Liver (tissue), 9 donors: ENCODE data around the gene TLR10. TPM values are rescaled to one million over a fixed set of nuclear protein-coding genes. Genes with fewer than 3 reads are reported as not detected.
A peak's percentile ranks its signal among the peaks of the same experiment; 100 is the strongest.

Experiments
- DNase-seq: peaks from one replicate; pipeline ENCODE4 v3.0.0-alpha.2; 2017; ENCODE audit warnings: low spot score
- H3K27ac ChIP-seq, 2 donors: one replicate each; pipeline ENCODE4 v1.7.0; 2013; ENCODE audit warnings: inconsistent platforms in 2 of 2, low read length in 2 of 2, control low read depth in 1 of 2, low read depth in 1 of 2, mild to moderate bottlenecking in 1 of 2
- H3K27me3 ChIP-seq, 4 donors: one replicate each; pipeline versions ENCODE4 v1.6.1 to v1.7.0; 2013; ENCODE audit warnings: low read length in 3 of 4, inconsistent platforms in 1 of 4, mild to moderate bottlenecking in 1 of 4, moderate library complexity in 1 of 4; ENCODE audit not compliant: control insufficient read depth in 4 of 4, insufficient read depth in 4 of 4
- H3K36me3 ChIP-seq, 4 donors: one replicate each; pipeline versions ENCODE4 v1.6.1 to v1.7.0; 2013; ENCODE audit warnings: low read length in 3 of 4, mild to moderate bottlenecking in 3 of 4, low read depth in 1 of 4, moderate library complexity in 1 of 4; ENCODE audit not compliant: control insufficient read depth in 4 of 4, insufficient read depth in 3 of 4
- H3K4me1 ChIP-seq, 4 donors: one replicate each; pipeline versions ENCODE4 v1.6.1 to v1.7.0; 2013; ENCODE audit warnings: low read length in 3 of 4, mild to moderate bottlenecking in 3 of 4, moderate library complexity in 1 of 4; ENCODE audit not compliant: control insufficient read depth in 4 of 4, insufficient read depth in 4 of 4
- H3K4me3 ChIP-seq, 3 donors: one replicate each; pipeline versions ENCODE4 v1.6.1 to v1.7.0; 2013; ENCODE audit warnings: low read length in 3 of 3, control low read depth in 1 of 3, low read depth in 1 of 3, mild to moderate bottlenecking in 1 of 3
- H3K9ac ChIP-seq, 2 donors: one replicate each; pipeline ENCODE4 v1.7.0; 2013; ENCODE audit warnings: low read length in 2 of 2, mild to moderate bottlenecking in 2 of 2, moderate library complexity in 2 of 2, control low read depth in 1 of 2, low read depth in 1 of 2
- H3K9me3 ChIP-seq, 4 donors: one replicate each; pipeline versions ENCODE4 v1.6.1 to v1.7.0; 2013; ENCODE audit warnings: low read length in 3 of 4; ENCODE audit not compliant: control insufficient read depth in 4 of 4
- EGR1 ChIP-seq, 2 donors: IDR thresholded peaks; 2 replicates each; pipeline ENCODE4 v1.6.1; 2016 to 2018; ENCODE audit warnings: antibody characterized with exemption in 2 of 2, low read depth in 2 of 2
- FOXA1 ChIP-seq: IDR thresholded peaks from 2 replicates; pipeline ENCODE4 v1.6.1; 2016; ENCODE audit warnings: antibody characterized with exemption
- FOXA2 ChIP-seq: IDR thresholded peaks from 2 replicates; pipeline ENCODE4 v1.6.1; 2016; ENCODE audit warnings: antibody characterized with exemption
- GABPA ChIP-seq, 2 donors: IDR thresholded peaks in 1 of 2; conservative IDR thresholded peaks in 1 of 2; 2 replicates each; pipeline ENCODE4 v1.6.1; 2016; ENCODE audit warnings: antibody characterized with exemption in 2 of 2, mild to moderate bottlenecking in 1 of 2, moderate library complexity in 1 of 2
- HNF4G ChIP-seq: IDR thresholded peaks from 2 replicates; pipeline ENCODE4 v1.6.1; 2016; ENCODE audit warnings: antibody characterized with exemption
- NR2F2 ChIP-seq: IDR thresholded peaks from 2 replicates; pipeline ENCODE4 v1.6.1; 2016; ENCODE audit warnings: antibody characterized with exemption
- RAD21 ChIP-seq, 2 donors: IDR thresholded peaks; 2 replicates each; pipeline ENCODE4 v1.6.1; 2016; ENCODE audit warnings: antibody characterized with exemption in 2 of 2, mild to moderate bottlenecking in 2 of 2
- RXRA ChIP-seq, 2 donors: IDR thresholded peaks; 2 replicates each; pipeline ENCODE4 v1.6.1; 2017 to 2018; ENCODE audit warnings: antibody characterized with exemption in 2 of 2, mild to moderate bottlenecking in 1 of 2
- SP1 ChIP-seq: IDR thresholded peaks from 2 replicates; pipeline ENCODE4 v1.6.1; 2018; ENCODE audit warnings: antibody characterized with exemption, mild to moderate bottlenecking
- TAF1 ChIP-seq: conservative IDR thresholded peaks from 2 replicates; pipeline ENCODE4 v1.6.1; 2016; ENCODE audit warnings: antibody characterized with exemption, mild to moderate bottlenecking
- WGBS: extraction: QIAGEN DNeasy Blood & Tissue Kit; methylation state at CpG from one replicate; pipeline ENCODE4 v1.1.7; 2013; 5-methylcytosine and 5-hydroxymethylcytosine counted together
- polyA plus RNA-seq, 2 donors: library from polyadenylated mRNA; stranded (reverse) in 1 of 2; unstranded in 1 of 2; fragments of 200-250 nt in 1 of 2; fragments of >200 nt in 1 of 2; fragmentation: Nextera tagmentation in 1 of 2; extraction: Ambion mirVana in 1 of 2; gene quantifications; one replicate each; pipeline versions ENCODE4 v1.2.1 to v1.2.3, GENCODE V29; 2013 to 2015
- total RNA-seq, 2 donors: library from RNA; depleted of rRNA; stranded (reverse); fragments of >200 nt; gene quantifications; one replicate each; pipeline ENCODE4 v1.2.3, GENCODE V29; 2014
- TF ChIP-seq, protein P1 (sequence below): IDR thresholded peaks from 2 replicates; pipeline ENCODE4 v1.6.1; 2016; ENCODE audit warnings: antibody characterized with exemption
- TF ChIP-seq, protein P2 (sequence below): IDR thresholded peaks from 2 replicates; pipeline ENCODE4 v1.6.1; 2016; ENCODE audit warnings: antibody characterized with exemption
- TF ChIP-seq, protein P3 (sequence below): IDR thresholded peaks from 2 replicates; pipeline ENCODE4 v1.6.1; 2016; ENCODE audit warnings: antibody characterized with exemption
- TF ChIP-seq, protein P4 (sequence below): IDR thresholded peaks from 2 replicates; pipeline ENCODE4 v1.6.1; 2016; ENCODE audit warnings: antibody characterized with exemption, mild to moderate bottlenecking
- donor health status: healthy.
- donor health status: healthy.
- donor health status: healthy.
- donor health status: healthy.
- donor health status: healthy.

The TLR10 gene
- total and polyA plus RNA-seq, 4 donors = 0.02 to 1.9 (median 0.11) TPM

DNA sequence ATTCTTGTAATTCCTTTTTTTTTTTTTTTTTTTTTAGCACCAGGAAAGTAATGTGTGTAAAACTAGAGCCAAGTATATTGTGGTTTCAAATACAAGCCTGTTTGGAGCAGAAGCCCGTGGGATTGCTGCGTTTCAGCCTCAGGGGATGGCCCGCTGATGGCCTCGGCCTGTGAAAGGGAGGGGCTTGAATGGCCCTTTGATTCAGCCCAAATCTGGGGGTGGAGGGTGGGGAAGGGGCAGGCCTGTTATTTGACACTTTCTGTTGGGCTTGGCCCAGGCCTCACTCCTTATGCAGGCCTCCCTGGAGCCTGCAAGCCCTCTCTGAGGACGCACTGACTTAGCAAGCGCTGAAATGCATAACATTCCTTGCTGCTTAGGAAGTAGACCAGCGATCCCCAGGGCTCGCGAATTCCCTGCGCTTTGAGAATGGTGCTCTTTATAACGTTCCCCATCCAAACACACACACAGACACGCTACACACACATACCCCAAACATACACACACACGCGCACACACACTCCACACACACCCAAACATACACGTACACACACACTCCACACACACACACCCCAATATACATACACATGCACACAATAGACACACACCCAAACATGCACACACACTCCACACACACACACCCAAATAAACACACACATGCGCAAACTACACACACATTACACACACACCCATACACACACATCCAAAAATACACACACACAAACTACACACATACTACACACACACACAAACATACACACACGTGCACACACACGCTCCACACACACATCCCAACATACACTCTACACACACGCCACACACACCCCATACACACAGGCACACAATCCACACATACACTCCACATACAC is 29.6 kb downstream of the TLR10 start (continued):
- TF ChIP-seq TAF1 = no peak
- TF ChIP-seq HNF4G = no peak
- TF ChIP-seq FOXA1 = no peak
- TF ChIP-seq, protein P1, sequence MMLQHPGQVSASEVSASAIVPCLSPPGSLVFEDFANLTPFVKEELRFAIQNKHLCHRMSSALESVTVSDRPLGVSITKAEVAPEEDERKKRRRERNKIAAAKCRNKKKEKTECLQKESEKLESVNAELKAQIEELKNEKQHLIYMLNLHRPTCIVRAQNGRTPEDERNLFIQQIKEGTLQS = no peak
- no peak for TF ChIP-seq FOXA2

DNA sequence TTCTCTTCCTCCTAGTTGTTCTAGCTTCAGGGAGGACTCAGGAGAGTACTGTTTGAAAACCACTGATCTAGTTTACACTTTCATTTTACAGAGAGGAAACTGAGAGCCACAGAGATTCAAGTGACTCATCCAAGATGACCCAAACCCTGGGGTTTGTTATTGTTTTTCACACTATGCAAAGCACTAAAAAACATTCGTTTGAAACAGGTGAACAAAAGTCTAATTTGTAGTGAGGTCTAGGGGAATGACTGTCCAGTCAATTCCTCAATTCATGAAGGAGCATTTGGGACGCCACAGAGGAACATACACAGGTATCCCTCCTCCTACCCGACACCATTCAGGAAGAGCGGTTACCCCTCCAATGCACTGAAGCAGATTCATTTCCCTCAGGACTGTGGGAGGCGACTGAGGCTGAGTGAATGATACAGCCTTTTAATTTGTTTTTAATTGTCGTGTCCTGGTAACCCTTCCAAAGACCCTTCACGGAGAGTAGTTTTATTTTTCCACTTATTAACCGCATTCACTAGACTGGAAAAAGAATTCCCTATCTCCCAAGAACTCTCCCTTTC is 30.3 kb downstream of the TLR10 start:
- Histone ChIP-seq H3K4me3 (no peak overlapping the region), H3K4me1 (no peaks in the 10 kb centered on the region), H3K9me3 (peaks cover 0 to 3% (median under 1%) of the 10 kb centered on the region in 4 donors), H3K36me3 (no peaks in the 10 kb centered on the region), H3K27me3 (no peaks in the 10 kb centered on the region), H3K27ac (peak overlapping the region in 1 of 2 donors; percentile 16), H3K9ac (no peak overlapping the region)
- DNase-seq = no peak
- TF ChIP-seq, protein P2, sequence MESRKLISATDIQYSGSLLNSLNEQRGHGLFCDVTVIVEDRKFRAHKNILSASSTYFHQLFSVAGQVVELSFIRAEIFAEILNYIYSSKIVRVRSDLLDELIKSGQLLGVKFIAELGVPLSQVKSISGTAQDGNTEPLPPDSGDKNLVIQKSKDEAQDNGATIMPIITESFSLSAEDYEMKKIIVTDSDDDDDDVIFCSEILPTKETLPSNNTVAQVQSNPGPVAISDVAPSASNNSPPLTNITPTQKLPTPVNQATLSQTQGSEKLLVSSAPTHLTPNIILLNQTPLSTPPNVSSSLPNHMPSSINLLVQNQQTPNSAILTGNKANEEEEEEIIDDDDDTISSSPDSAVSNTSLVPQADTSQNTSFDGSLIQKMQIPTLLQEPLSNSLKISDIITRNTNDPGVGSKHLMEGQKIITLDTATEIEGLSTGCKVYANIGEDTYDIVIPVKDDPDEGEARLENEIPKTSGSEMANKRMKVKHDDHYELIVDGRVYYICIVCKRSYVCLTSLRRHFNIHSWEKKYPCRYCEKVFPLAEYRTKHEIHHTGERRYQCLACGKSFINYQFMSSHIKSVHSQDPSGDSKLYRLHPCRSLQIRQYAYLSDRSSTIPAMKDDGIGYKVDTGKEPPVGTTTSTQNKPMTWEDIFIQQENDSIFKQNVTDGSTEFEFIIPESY = no peak
- TF ChIP-seq SP1 (no peak), RXRA (IDR thresholded peaks at IDR 0.05) (no peak), FOXA2 (no peak), GABPA (IDR thresholded peaks at IDR 0.05 in 1 of 2, conservative IDR thresholded peaks at IDR 0.05 in 1 of 2) (no peak), NR2F2 (no peak), EGR1 (IDR thresholded peaks at IDR 0.05; ENCODE audit: low read depth in 2 of 2) (no peak), FOXA1 (no peak)
- TF ChIP-seq, protein P3, sequence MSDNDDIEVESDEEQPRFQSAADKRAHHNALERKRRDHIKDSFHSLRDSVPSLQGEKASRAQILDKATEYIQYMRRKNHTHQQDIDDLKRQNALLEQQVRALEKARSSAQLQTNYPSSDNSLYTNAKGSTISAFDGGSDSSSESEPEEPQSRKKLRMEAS = no peak
- WGBS = 79% methylated on average over 8 of the region's 8 CpGs

DNA sequence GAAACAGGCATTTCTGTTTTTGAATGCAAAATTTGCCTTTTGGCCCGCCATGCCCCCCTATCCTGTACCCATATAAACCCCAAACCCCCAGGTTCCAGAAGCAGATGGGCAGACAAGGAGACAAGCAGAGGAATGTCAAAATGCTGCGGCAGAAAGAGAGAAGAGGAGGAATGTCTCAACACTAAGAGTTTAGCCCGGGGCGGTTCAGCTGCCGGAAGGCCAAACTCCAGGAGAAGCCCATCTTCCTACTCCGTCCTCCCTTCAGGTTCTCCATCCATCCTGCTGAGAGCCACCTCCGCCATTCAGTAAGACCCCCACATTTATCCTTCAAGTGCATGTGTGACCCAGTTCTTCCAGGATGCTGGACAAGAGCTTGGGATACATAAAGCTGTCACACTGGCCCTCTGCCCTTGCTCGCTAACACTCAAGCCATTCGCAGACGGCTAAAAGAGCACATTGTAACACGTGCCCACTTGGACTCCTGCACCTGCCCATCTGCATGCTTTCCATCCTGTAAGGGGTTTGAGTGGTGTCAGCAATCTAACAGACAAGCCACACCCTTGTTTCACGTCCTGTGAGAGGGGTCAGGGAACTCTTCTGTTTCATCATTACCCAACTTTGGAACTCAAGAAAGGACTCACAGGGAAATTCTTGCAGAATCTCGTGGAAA is 31.3 kb downstream of the TLR10 start:
- no peak for DNase-seq
- Histone ChIP-seq H3K4me1 (no peaks in the 10 kb centered on the region), H3K4me3 (no peak overlapping the region), H3K9me3 (peaks cover 0 to 4% (median under 1%) of the 10 kb centered on the region in 4 donors), H3K27me3 (no peaks in the 10 kb centered on the region), H3K36me3 (no peaks in the 10 kb centered on the region), H3K27ac (no peak overlapping the region), H3K9ac (no peak overlapping the region)
- WGBS = 88% methylated on average over 13 of the region's 13 CpGs
- TF ChIP-seq, protein P4, sequence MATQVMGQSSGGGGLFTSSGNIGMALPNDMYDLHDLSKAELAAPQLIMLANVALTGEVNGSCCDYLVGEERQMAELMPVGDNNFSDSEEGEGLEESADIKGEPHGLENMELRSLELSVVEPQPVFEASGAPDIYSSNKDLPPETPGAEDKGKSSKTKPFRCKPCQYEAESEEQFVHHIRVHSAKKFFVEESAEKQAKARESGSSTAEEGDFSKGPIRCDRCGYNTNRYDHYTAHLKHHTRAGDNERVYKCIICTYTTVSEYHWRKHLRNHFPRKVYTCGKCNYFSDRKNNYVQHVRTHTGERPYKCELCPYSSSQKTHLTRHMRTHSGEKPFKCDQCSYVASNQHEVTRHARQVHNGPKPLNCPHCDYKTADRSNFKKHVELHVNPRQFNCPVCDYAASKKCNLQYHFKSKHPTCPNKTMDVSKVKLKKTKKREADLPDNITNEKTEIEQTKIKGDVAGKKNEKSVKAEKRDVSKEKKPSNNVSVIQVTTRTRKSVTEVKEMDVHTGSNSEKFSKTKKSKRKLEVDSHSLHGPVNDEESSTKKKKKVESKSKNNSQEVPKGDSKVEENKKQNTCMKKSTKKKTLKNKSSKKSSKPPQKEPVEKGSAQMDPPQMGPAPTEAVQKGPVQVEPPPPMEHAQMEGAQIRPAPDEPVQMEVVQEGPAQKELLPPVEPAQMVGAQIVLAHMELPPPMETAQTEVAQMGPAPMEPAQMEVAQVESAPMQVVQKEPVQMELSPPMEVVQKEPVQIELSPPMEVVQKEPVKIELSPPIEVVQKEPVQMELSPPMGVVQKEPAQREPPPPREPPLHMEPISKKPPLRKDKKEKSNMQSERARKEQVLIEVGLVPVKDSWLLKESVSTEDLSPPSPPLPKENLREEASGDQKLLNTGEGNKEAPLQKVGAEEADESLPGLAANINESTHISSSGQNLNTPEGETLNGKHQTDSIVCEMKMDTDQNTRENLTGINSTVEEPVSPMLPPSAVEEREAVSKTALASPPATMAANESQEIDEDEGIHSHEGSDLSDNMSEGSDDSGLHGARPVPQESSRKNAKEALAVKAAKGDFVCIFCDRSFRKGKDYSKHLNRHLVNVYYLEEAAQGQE = no peak
- TF ChIP-seq FOXA1 (no peak), RAD21 (IDR thresholded peaks at IDR 0.05) (no peak)
- TF ChIP-seq, protein P1 = no peak
